ENCODE measurements around the gene ADRA2A. TPM values are rescaled to one million over a fixed set of nuclear protein-coding genes. Genes with fewer than 3 reads are reported as not detected.

ADRA2A gene
- total RNA-seq, 1 donor from 2014 or later = 11.4 TPM

DNA sequence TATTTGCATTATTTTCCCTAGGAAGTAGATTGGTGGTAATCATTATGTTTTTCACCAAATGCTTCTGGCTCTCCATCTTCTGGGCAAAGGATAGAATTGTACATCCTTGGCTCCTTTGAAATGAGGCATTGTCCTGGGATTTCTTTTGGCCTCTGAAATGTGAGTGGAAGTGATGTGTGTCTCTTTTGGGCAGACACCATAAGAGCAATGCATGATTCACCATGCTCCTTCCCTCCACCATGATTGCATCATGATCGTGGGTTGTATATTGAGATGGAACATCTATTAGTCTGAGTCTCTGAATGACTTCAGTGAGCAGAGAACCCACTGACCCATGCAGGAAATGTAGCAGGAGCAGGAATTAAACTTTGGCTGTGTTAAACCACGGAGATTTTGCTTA is 49.2 kb downstream of the ADRA2A start:
- intact Hi-C loops (cut with DNase I) = no loop called here
- DNase-seq (ENCODE audit: low spot score) (no peak), ATAC-seq (no peak)

DNA sequence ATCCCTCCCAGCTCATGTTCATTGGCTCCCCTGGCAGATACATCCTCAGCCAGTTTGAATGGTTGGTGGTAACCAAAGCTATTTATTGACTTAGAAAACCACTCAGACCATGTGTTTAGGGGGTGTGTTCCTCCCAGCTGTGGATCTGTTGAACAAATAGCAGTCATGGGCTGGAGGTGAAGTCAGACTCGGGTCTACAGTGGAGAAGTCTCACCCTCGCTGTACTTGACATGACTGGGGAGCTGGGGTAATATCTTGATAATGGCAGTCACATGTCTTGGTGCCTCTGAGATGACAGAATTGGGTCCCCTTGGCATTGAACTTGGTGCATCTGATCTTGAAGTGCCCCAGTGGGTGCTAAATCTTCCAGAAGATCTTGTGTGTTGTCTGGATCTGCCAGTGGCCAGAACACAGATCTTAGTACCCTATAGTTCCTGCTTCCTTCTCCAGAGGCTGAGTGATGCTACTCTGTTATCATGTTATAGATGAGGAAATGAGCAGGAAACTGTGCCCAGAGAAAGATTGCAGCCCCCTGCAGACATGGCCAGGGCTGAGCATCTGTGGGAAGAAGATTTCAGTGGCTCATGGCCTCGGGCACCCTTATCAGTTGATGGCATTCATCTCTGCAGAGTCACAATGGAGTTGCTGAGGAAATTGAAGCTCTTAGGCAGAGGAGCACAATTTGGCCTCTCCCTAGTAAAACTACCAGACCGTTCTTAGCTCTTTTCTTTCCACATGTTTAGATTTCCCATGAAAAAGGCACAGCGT is 50.4 kb downstream of the ADRA2A start:
- ATAC-seq = no peak
- intact Hi-C loops (cut with DNase I) = no loop called here

DNA sequence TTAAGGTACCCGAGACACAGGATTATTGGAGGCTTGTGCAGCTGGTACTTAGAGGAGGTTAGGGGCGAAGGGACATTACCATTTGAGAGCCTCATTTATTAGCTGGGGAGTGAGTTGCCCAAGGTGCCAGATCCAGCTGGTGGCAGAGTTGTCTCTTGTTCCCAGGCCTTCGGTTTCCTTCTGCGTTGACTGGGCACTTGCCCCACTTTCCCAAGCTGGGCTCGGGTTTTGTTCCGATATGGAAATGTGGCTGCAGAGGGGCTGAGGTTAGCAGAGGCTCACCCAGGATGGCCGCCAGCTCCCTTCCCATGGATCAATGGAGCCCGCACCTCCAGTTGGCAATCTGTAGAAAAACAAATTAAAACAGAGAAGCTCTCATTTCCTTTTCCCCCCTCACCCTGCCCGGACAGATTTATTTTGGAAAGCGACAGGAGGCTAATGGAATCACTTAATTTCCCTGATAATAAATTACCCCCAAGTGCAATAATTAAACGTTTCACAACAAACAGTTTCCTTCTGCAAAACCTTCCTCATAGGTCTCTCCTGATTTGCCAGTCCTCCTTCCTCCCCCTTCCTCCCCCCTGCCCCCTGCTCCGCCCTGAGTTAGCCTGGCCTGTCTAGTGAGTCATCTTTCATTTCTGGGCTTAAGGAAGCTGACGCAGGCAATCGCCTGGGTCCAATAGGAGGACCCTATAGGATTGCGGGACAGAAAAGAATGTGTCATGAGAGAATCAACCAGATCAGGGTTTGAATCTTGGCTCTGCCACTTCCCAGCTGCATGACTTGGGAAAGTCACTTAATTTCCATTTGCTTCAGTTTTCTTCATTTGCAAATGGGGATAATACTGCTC is 51.7 kb downstream of the ADRA2A start:
- ATAC-seq (peak; percentile 84), DNase-seq (ENCODE audit: low spot score) (no peak)
- intact Hi-C loops (cut with DNase I) = no loop called here

More for the DNA sequence above, 50.4 kb downstream of the ADRA2A start:
- DNase-seq (ENCODE audit: low spot score) = no peak

DNA sequence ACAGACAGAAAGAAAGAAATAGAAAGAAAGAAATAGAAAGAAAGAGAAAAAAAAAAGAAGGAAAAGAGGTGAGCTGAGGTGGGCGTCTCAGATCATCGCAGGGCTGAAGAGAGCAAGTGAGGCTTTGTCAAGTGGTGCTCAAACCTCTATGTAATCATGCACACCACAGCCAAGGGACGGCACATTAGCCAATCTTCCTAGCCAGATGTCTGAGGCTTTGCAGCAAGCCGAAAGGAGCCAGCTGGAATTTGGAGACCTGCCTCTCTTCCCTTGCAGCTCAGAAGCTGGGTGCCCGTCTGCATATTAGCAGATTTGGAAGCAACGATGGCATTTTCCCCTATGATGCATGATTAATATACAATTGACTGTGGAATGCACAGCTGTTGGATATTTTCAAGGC is 52.5 kb downstream of the ADRA2A start:
- intact Hi-C loops (cut with DNase I) = no loop called here
- ATAC-seq (peak; percentile 72), DNase-seq (ENCODE audit: low spot score) (no peak)

DNA sequence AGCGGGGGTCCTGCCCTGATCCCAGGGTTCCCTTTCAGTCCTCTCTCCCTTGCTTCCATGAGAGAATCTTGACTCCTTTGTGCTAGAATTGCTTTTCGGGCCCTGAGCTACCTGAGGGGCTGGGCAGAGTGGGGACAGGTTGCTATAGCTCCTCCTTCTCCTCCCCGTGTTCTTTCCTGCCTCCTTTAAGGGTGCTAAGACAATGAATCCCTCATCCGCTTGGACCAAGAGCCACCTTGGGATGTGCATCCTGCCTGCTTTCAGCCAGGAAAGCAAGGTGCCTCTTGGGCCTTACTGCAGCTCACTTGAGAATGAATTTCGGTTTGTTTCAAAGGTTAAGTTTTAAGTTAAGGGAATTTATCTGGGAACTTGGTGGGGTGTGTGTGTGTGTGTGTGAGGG is 53.6 kb downstream of the ADRA2A start:
- DNase-seq (ENCODE audit: low spot score) (no peak), ATAC-seq (no peak)
- intact Hi-C loops (cut with DNase I) = no loop called here

Other genes starting within 250 kb of the ADRA2A start
- 124 TPM for gene PDCD4, start 205.1 kb upstream of the ADRA2A start, total RNA-seq
- gene BBIP1, start 157.8 kb upstream of the ADRA2A start, total RNA-seq = 42.0 TPM
- gene SHOC2, start 157.4 kb upstream of the ADRA2A start, total RNA-seq = 71.4 TPM